A549 treated with GW870086 at 1 μM for 4 hours (cell line): Measurements from ENCODE around the gene LRRC41. TPM values are rescaled to one million over a fixed set of nuclear protein-coding genes. Genes with fewer than 3 reads are reported as not detected.

Experiments used
- total RNA-seq: library from RNA; stranded (reverse); fragments of 200-300 nt; extraction: Qiagen RNA extraction; gene quantifications from 5 replicates; pipeline ENCODE4 v1.2.3, GENCODE V29; 2022; ENCODE audit warnings: low read depth

LRRC41 gene
- 36.0 to 44.4 TPM (median 42.6 TPM) in 5 replicates for total RNA-seq

GRCh38 chr1:46303038-46303871, at the start of gene LRRC41, which contains the start of gene UQCRH:
Gene LRRC41, minus strand, starts transcription at chr1:46303616. Its CDS starts 294 bp downstream, at chr1:46303322.
Gene UQCRH, plus strand, starts transcription at chr1:46303698. Its CDS starts 69 bp downstream, at chr1:46303767.

GRCh38 chr1:46340404-46341221, 37.2 kb upstream of the LRRC41 start, which contains the start of gene NSUN4:
Gene NSUN4, plus strand, starts transcription at chr1:46340807. Its CDS starts 20 bp downstream, at chr1:46340827.

GRCh38 chr1:46247436-46248121, 55.8 kb downstream of the LRRC41 start, which contains the start of gene RAD54L:
Gene RAD54L, plus strand, starts transcription at chr1:46247763. Its CDS starts 643 bp downstream, at chr1:46248406.

Other genes with a start within 250 kb of the LRRC41 start
- gene PIK3R3, start 171.0 kb downstream of the LRRC41 start, total RNA-seq = 1.0 to 1.3 TPM (median 1.1 TPM) in 5 replicates
- 1.8 to 4.9 TPM (median 2.2 TPM) in 5 replicates for gene TSPAN1, start 128.5 kb downstream of the LRRC41 start, total RNA-seq
- not detected in 5 replicates for gene P3R3URF, start 127.1 kb downstream of the LRRC41 start, total RNA-seq
- gene POMGNT1, start 105.2 kb downstream of the LRRC41 start, total RNA-seq = 34.3 to 49.7 TPM (median 48.4 TPM) in 5 replicates
- gene LURAP1, start 100.3 kb downstream of the LRRC41 start, total RNA-seq = not detected in 5 replicates
- gene RAD54L, start 55.9 kb downstream of the LRRC41 start, total RNA-seq = 9.5 to 12.4 TPM (median 10.4 TPM) in 5 replicates
- gene UQCRH, start 82 bp upstream of the LRRC41 start, total RNA-seq = 395 to 538 TPM (median 411 TPM) in 5 replicates
- gene NSUN4, start 37.2 kb upstream of the LRRC41 start, total RNA-seq = 12.4 to 13.6 TPM (median 12.9 TPM) in 5 replicates
- gene FAAH, start 90.7 kb upstream of the LRRC41 start, total RNA-seq = 0.54 to 0.72 TPM (median 0.56 TPM) in 5 replicates
- 0.70 to 1.2 TPM (median 1.1 TPM) in 5 replicates for gene DMBX1, start 186.2 kb upstream of the LRRC41 start, total RNA-seq
- gene KNCN, start 248.0 kb upstream of the LRRC41 start, total RNA-seq = not detected in 5 replicates